SK-N-SH (cell line): ENCODE measurements around the gene CYCS. TPM values are rescaled to one million over a fixed set of nuclear protein-coding genes. Genes with fewer than 3 reads are reported as not detected.

Source experiments
- CTCF ChIA-PET: fragments of 300-600, 350-600 bp; formaldehyde crosslinking; extraction: SDS; loops from one replicate; lab custom pipeline; 2021; lab: Yijun Ruan, JAX
- POLR2A ChIA-PET: fragments of 350-600 bp; sonication (Branson Sonifier 250); formaldehyde crosslinking; extraction: SDS; loops from one replicate; lab custom pipeline; 2020; ENCODE audit warnings: antibody characterized with exemption, inconsistent platforms; lab: Yijun Ruan, JAX
- DNase-seq: peaks from one replicate; pipeline ENCODE4 v3.0.0; 2012
- H2AFZ ChIP-seq: fragments of 200-600 bp; sonication (generic); 2 replicates; pipeline ENCODE4 v1.8.1; 2016; ENCODE audit warnings: antibody characterized with exemption, mild to moderate bottlenecking, low read depth
- H3F3A ChIP-seq: fragments of 200-600 bp; sonication (generic); replicated peaks from 2 replicates; pipeline ENCODE3; 2016; ENCODE audit warnings: antibody characterized with exemption, mild to moderate bottlenecking; ENCODE audit not compliant: insufficient read depth
- H3K27ac ChIP-seq, 2 experiments: fragments of 200-500 bp in 1 of 2; fragments of 200-600 bp in 1 of 2; sonication (Bioruptor generic) in 1 of 2; sonication (generic), shearing (Covaris generic) in 1 of 2; 2 replicates each; pipeline versions ENCODE4 v1.5.1 to v1.6.1; 2014 to 2016; ENCODE audit warnings: low read depth in 2 of 2, inconsistent platforms in 1 of 2, low read length in 1 of 2, mild to moderate bottlenecking in 1 of 2, mixed read lengths in 1 of 2
- H3K27me3 ChIP-seq: fragments of 200-600 bp; sonication (generic), shearing (Covaris generic); 2 replicates; pipeline ENCODE4 v1.6.1; 2016; ENCODE audit warnings: mixed run types; ENCODE audit not compliant: insufficient read depth
- H3K36me3 ChIP-seq, 2 experiments: fragments of 200-500 bp in 1 of 2; fragments of 200-600 bp in 1 of 2; sonication (Bioruptor generic) in 1 of 2; sonication (generic) in 1 of 2; replicated peaks in 1 of 2; 2 replicates each; pipeline versions ENCODE3 to v1.5.1; 2014 to 2016; ENCODE audit warnings: low read length in 1 of 2, mild to moderate bottlenecking in 1 of 2; ENCODE audit not compliant: insufficient read depth in 2 of 2, control insufficient read depth in 1 of 2
- H3K4me1 ChIP-seq, 2 experiments: fragments of 200-500 bp in 1 of 2; fragments of 200-600 bp in 1 of 2; sonication (Bioruptor generic) in 1 of 2; sonication (generic), shearing (Covaris generic) in 1 of 2; 2 replicates each; pipeline versions ENCODE4 v1.5.1 to v1.6.1; 2014 to 2016; ENCODE audit warnings: low read depth in 1 of 2, low read length in 1 of 2, mixed run types in 1 of 2; ENCODE audit not compliant: insufficient read depth in 2 of 2, control insufficient read depth in 1 of 2
- H3K4me2 ChIP-seq: fragments of 200-600 bp; sonication (generic), shearing (Covaris generic); 2 replicates; pipeline ENCODE4 v1.6.1; 2017; ENCODE audit warnings: mixed run types
- H3K4me3 ChIP-seq, 2 experiments: fragments of 200-500 bp in 1 of 2; fragments of 200-600 bp in 1 of 2; sonication (Bioruptor generic) in 1 of 2; sonication (generic), shearing (Covaris generic) in 1 of 2; 2 replicates each; pipeline versions ENCODE4 v1.5.1 to v1.8.1; 2014 to 2016; ENCODE audit warnings: low read depth in 2 of 2, inconsistent platforms in 1 of 2, low read length in 1 of 2, mild to moderate bottlenecking in 1 of 2, mixed read lengths in 1 of 2, moderate library complexity in 1 of 2
- H3K79me2 ChIP-seq: fragments of 200-600 bp; sonication (generic); 2 replicates; pipeline ENCODE4 v1.8.1; 2017; ENCODE audit warnings: mild to moderate bottlenecking; ENCODE audit not compliant: insufficient read depth
- H3K9ac ChIP-seq: fragments of 200-600 bp; sonication (generic); 2 replicates; pipeline ENCODE4 v1.6.1; 2017; ENCODE audit warnings: mixed run types
- H3K9me2 ChIP-seq: fragments of 200-600 bp; sonication (generic); 2 replicates; pipeline ENCODE4 v1.6.1; 2017; ENCODE audit warnings: mixed run types
- H3K9me3 ChIP-seq: fragments of 200-600 bp; sonication (generic); 2 replicates; pipeline ENCODE4 v1.6.1; 2017; ENCODE audit warnings: mixed run types, mild to moderate bottlenecking, moderate library complexity
- H4K20me1 ChIP-seq: fragments of 200-600 bp; sonication (generic); 2 replicates; pipeline ENCODE4 v1.6.1; 2017; ENCODE audit warnings: mild to moderate bottlenecking, mixed run types; ENCODE audit not compliant: insufficient read depth
- ELF1 ChIP-seq: IDR thresholded peaks from 2 replicates; pipeline ENCODE4 v1.4.0; 2012
- EP300 ChIP-seq, 2 experiments: IDR thresholded peaks; 2 replicates each; pipeline versions ENCODE4 v1.4.0 to v1.6.1; 2012; ENCODE audit warnings: borderline replicate concordance in 1 of 2, low read depth in 1 of 2, low read length in 1 of 2
- EZH2phosphoT487 ChIP-seq: fragments of 200-600 bp; sonication (generic); IDR thresholded peaks from 2 replicates; pipeline ENCODE4 v1.6.1; 2017; ENCODE audit warnings: low read depth, mixed run types, mild to moderate bottlenecking, antibody characterized with exemption, moderate library complexity, borderline replicate concordance
- FOSL2 ChIP-seq: IDR thresholded peaks from 2 replicates; pipeline ENCODE4 v1.4.0; 2012; ENCODE audit warnings: low read depth, mild to moderate bottlenecking, moderate library complexity, borderline replicate concordance
- FOXJ3 ChIP-seq: sonication (generic); formaldehyde crosslinking; IDR thresholded peaks from 2 replicates; pipeline ENCODE4 v1.5.1; 2020; ENCODE audit warnings: mild to moderate bottlenecking, missing genetic modification reagents
- FOXM1 ChIP-seq: IDR thresholded peaks from 2 replicates; pipeline ENCODE4 v1.4.0; 2012; ENCODE audit warnings: low read depth, mild to moderate bottlenecking
- GABPA ChIP-seq: IDR thresholded peaks from 2 replicates; pipeline ENCODE4 v1.4.0; 2012; ENCODE audit warnings: low read depth, mild to moderate bottlenecking
- JUND ChIP-seq: IDR thresholded peaks from 2 replicates; pipeline ENCODE4 v1.4.0; 2012
- MAX ChIP-seq: IDR thresholded peaks from 2 replicates; pipeline ENCODE4 v1.4.0; 2012; ENCODE audit warnings: low read depth
- MXI1 ChIP-seq: IDR thresholded peaks from 2 replicates; pipeline ENCODE4 v1.6.1; 2012; ENCODE audit warnings: mild to moderate bottlenecking, low read depth, low read length, improper control_type of control experiment
- NFIC ChIP-seq: IDR thresholded peaks from 2 replicates; pipeline ENCODE4 v1.4.0; 2012; ENCODE audit warnings: borderline replicate concordance
- NRF1 ChIP-seq: IDR thresholded peaks from 2 replicates; pipeline ENCODE4 v1.6.1; 2012; ENCODE audit warnings: low read depth, mild to moderate bottlenecking, low read length
- POLR2AphosphoS5 ChIP-seq: IDR thresholded peaks from 2 replicates; pipeline ENCODE4 v1.6.1; 2012; ENCODE audit warnings: low read depth, low read length
- RAD21 ChIP-seq: IDR thresholded peaks from 2 replicates; pipeline ENCODE4 v1.6.1; 2012; ENCODE audit warnings: mild to moderate bottlenecking, low read length
- REST ChIP-seq: IDR thresholded peaks from 2 replicates; pipeline ENCODE4 v1.6.1; 2012; ENCODE audit warnings: mild to moderate bottlenecking, low read depth, low read length, moderate library complexity
- RFX5 ChIP-seq: IDR thresholded peaks from 2 replicates; pipeline ENCODE4 v1.6.1; 2012; ENCODE audit warnings: mild to moderate bottlenecking, improper control_type of control experiment, low read length
- SIN3A ChIP-seq: IDR thresholded peaks from 2 replicates; pipeline ENCODE4 v1.6.1; 2012; ENCODE audit warnings: low read depth, mild to moderate bottlenecking, low read length, moderate library complexity, borderline replicate concordance
- SMC3 ChIP-seq: IDR thresholded peaks from 2 replicates; pipeline ENCODE4 v1.6.1; 2012; ENCODE audit warnings: low read depth, low read length, improper control_type of control experiment
- TCF12 ChIP-seq: IDR thresholded peaks from 2 replicates; pipeline ENCODE4 v1.4.0; 2012
- ZBTB33 ChIP-seq: IDR thresholded peaks from 2 replicates; pipeline ENCODE4 v1.4.0; 2012; ENCODE audit warnings: low read depth, borderline replicate concordance
- polyA plus RNA-seq, 3 experiments: library from polyadenylated mRNA; depleted of rRNA; stranded (reverse); fragments of >200 nt; gene quantifications; 2 replicates each; pipeline ENCODE4 v1.2.3, GENCODE V29; 2012
- TF ChIP-seq, protein P1 (sequence below): IDR thresholded peaks from 2 replicates; pipeline ENCODE4 v1.4.0; 2012; ENCODE audit warnings: low read depth, borderline replicate concordance
- TF ChIP-seq, protein P2 (sequence below): fragments of 200-600 bp; sonication (generic); IDR thresholded peaks from 2 replicates; pipeline ENCODE4 v1.6.1; 2017; ENCODE audit warnings: antibody characterized with exemption, mild to moderate bottlenecking, moderate library complexity
- TF ChIP-seq, protein P3 (sequence below): fragments of 150-350 bp; IDR thresholded peaks from 2 replicates; pipeline ENCODE4 v1.6.1; 2016; ENCODE audit warnings: mild to moderate bottlenecking, low read depth, low read length
- TF ChIP-seq, protein P4 (sequence below): IDR thresholded peaks from 2 replicates; pipeline ENCODE4; 2012

The CYCS gene
- polyA plus RNA-seq, 1 of the 3 experiments (the other 2 are of a cell fraction): 22.9 TPM

DNA sequence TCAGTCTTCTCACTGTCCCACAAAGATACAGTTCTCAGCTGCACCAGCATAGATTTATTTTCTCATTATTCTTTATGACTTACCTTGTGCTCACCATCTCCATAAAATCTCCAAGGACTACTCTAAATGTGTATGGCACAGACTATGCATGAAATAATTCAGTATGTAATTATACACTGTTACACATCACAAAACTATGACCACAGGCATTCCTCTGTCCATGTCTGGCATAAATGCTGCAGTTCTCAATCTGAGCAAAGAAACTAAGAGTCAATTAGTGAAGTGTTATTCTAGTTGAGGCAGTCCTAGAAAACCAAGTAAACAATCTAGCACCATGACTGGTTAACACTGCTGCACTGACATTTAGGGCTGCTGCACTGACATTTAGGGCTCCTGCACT, 2.7 kb downstream of the CYCS start:
- Histone ChIP-seq H3K4me1 (peaks cover 12 to 16% of the 10 kb centered on the region in 2 experiments), H3K79me2 (peaks cover 52% of the 10 kb centered on the region), H3K9me3 (no peaks in the 10 kb centered on the region), H4K20me1 (peaks cover 4% of the 10 kb centered on the region; the same call in 1 of the 2 replicates), H3K9me2 (no peaks in the 10 kb centered on the region), H3K36me3 (peaks cover 27 to 43% of the 10 kb centered on the region in 2 experiments), H2AFZ (no peak overlapping the region), H3F3A (peaks cover 15% of the 10 kb centered on the region), H3K4me2 (peak overlapping the region; percentile 12), H3K27me3 (no peaks in the 10 kb centered on the region), H3K9ac (peak overlapping the region; percentile 1; the same call in 1 of the 2 replicates), H3K4me3 (0 out of 4 replicates have a peak overlapping the region, but pooled peaks of 1 of the 2 experiments have one; percentile 6), H3K27ac (peak overlapping the region in 1 of 2 experiments; percentile 51; a peak in 2 of 4 replicates)
- DNase-seq: no peak
- CTCF ChIA-PET: interaction anchor here (8.0 kb wide), 1 partner anchor 23 kb away, joined by 68 read pairs; no protein-coding TSS in a partner anchor
- POLR2A ChIA-PET: no interaction called here
- TF ChIP-seq JUND: 0 out of 2 replicates have a peak, but pooled peaks have one; percentile 39
- TF ChIP-seq REST: no peak
- TF ChIP-seq NFIC: no peak
- TF ChIP-seq FOXJ3 (CRISPR knock-in tag): no peak
- TF ChIP-seq GABPA: no peak
- no peak for TF ChIP-seq EZH2phosphoT487
- no peak for TF ChIP-seq RAD21
- 0 out of 4 replicates have a peak, but pooled peaks of 1 of the 2 experiments have one; percentile 33 for TF ChIP-seq EP300 (IDR thresholded peaks at IDR 0.05; ENCODE audit: borderline replicate concordance in 1 of 2, low read depth in 1 of 2, low read length in 1 of 2)
- no peak for TF ChIP-seq NRF1
- no peak for TF ChIP-seq SMC3
- TF ChIP-seq RFX5: no peak
- TF ChIP-seq ELF1: no peak
- TF ChIP-seq ZBTB33: no peak
- peak; percentile 43; the same call in 1 of the 2 replicates for TF ChIP-seq FOSL2
- TF ChIP-seq POLR2AphosphoS5: 0 out of 2 replicates have a peak, but pooled peaks have one; percentile 17
- TF ChIP-seq, protein P1, sequence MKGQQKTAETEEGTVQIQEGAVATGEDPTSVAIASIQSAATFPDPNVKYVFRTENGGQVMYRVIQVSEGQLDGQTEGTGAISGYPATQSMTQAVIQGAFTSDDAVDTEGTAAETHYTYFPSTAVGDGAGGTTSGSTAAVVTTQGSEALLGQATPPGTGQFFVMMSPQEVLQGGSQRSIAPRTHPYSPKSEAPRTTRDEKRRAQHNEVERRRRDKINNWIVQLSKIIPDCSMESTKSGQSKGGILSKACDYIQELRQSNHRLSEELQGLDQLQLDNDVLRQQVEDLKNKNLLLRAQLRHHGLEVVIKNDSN: no peak
- no peak for TF ChIP-seq MXI1
- TF ChIP-seq, protein P2, sequence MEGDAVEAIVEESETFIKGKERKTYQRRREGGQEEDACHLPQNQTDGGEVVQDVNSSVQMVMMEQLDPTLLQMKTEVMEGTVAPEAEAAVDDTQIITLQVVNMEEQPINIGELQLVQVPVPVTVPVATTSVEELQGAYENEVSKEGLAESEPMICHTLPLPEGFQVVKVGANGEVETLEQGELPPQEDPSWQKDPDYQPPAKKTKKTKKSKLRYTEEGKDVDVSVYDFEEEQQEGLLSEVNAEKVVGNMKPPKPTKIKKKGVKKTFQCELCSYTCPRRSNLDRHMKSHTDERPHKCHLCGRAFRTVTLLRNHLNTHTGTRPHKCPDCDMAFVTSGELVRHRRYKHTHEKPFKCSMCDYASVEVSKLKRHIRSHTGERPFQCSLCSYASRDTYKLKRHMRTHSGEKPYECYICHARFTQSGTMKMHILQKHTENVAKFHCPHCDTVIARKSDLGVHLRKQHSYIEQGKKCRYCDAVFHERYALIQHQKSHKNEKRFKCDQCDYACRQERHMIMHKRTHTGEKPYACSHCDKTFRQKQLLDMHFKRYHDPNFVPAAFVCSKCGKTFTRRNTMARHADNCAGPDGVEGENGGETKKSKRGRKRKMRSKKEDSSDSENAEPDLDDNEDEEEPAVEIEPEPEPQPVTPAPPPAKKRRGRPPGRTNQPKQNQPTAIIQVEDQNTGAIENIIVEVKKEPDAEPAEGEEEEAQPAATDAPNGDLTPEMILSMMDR: no peak
- no peak for TF ChIP-seq SIN3A
- no peak; the same call in 1 of the 2 replicates for TF ChIP-seq TCF12
- TF ChIP-seq, protein P3, sequence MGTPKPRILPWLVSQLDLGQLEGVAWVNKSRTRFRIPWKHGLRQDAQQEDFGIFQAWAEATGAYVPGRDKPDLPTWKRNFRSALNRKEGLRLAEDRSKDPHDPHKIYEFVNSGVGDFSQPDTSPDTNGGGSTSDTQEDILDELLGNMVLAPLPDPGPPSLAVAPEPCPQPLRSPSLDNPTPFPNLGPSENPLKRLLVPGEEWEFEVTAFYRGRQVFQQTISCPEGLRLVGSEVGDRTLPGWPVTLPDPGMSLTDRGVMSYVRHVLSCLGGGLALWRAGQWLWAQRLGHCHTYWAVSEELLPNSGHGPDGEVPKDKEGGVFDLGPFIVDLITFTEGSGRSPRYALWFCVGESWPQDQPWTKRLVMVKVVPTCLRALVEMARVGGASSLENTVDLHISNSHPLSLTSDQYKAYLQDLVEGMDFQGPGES: no peak
- TF ChIP-seq, protein P4, sequence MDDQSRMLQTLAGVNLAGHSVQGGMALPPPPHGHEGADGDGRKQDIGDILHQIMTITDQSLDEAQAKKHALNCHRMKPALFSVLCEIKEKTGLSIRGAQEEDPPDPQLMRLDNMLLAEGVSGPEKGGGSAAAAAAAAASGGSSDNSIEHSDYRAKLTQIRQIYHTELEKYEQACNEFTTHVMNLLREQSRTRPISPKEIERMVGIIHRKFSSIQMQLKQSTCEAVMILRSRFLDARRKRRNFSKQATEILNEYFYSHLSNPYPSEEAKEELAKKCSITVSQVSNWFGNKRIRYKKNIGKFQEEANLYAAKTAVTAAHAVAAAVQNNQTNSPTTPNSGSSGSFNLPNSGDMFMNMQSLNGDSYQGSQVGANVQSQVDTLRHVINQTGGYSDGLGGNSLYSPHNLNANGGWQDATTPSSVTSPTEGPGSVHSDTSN: peak; percentile 15; the same call in 1 of the 2 replicates
- TF ChIP-seq MAX: no peak
- TF ChIP-seq FOXM1: no peak
